ENCODE results near the gene PIP5K1C. TPM values are rescaled to one million over a fixed set of nuclear protein-coding genes. Genes with fewer than 3 reads are reported as not detected.

PIP5K1C gene
- total RNA-seq, 1 experiment from 2014 or later = 13.3 TPM

GRCh38 chr19:3695986-3696659, 4.1 kb downstream of the PIP5K1C start:
- no TSS peak for BruUV-seq (replicated peaks)
- DNase-seq (ENCODE audit: unreplicated experiment) = no peak
- ChIA-PET CTCF (interaction anchor here (0.6 to 1.0 kb wide), 2 partner anchors 9 to 391 kb away, joined by 3 to 5 read pairs; no protein-coding TSS in a partner anchor), POLR2A (interaction anchor here (0.6 kb wide), 1 partner anchor 29 kb away, joined by 3 read pairs; no protein-coding TSS in a partner anchor)
- no peaks in the 10 kb centered on the region for H3K9me3 Mint-ChIP-seq (ENCODE audit: unreplicated experiment)
- no peaks in the 10 kb centered on the region for H3K4me1 Mint-ChIP-seq (ENCODE audit: insufficient read depth, unreplicated experiment)
- TF ChIP-seq CTCF (IDR thresholded peaks at IDR 0.05; ENCODE audit: unreplicated experiment) = no peak
- H3K36me3 Mint-ChIP-seq (ENCODE audit: insufficient read depth, unreplicated experiment) = peaks cover 6% of the 10 kb centered on the region
- no peak overlapping the region for H3K4me3 Mint-ChIP-seq (ENCODE audit: unreplicated experiment)
- intact Hi-C loops (cut with micrococcal nuclease) = no loop called here
- no peaks in the 10 kb centered on the region for H3K27me3 Mint-ChIP-seq (ENCODE audit: insufficient read depth, unreplicated experiment)
- no peak overlapping the region for H3K27ac Mint-ChIP-seq (ENCODE audit: low read depth, unreplicated experiment)

GRCh38 chr19:3695124-3695733, 5.0 kb downstream of the PIP5K1C start:
- no peak for DNase-seq (ENCODE audit: unreplicated experiment)
- Mint-ChIP-seq H3K4me3 (ENCODE audit: unreplicated experiment) (no peak overlapping the region), H3K27me3 (ENCODE audit: insufficient read depth, unreplicated experiment) (no peaks in the 10 kb centered on the region), H3K36me3 (ENCODE audit: insufficient read depth, unreplicated experiment) (peaks cover 6% of the 10 kb centered on the region), H3K4me1 (ENCODE audit: insufficient read depth, unreplicated experiment) (no peaks in the 10 kb centered on the region), H3K27ac (ENCODE audit: low read depth, unreplicated experiment) (no peak overlapping the region), H3K9me3 (ENCODE audit: unreplicated experiment) (no peaks in the 10 kb centered on the region)
- intact Hi-C loops (cut with micrococcal nuclease) = no loop called here
- POLR2A ChIA-PET = interaction anchor here (0.6 kb wide), 1 partner anchor 30 kb away, joined by 3 read pairs; no protein-coding TSS in a partner anchor
- TF ChIP-seq CTCF (IDR thresholded peaks at IDR 0.05; ENCODE audit: unreplicated experiment) = no peak
- no TSS peak for BruUV-seq (replicated peaks)
- CTCF ChIA-PET = interaction anchor here (0.6 to 1.0 kb wide), 2 partner anchors 10 to 390 kb away, joined by 3 to 5 read pairs; no protein-coding TSS in a partner anchor

- Mint-ChIP-seq H3K4me3 (ENCODE audit: unreplicated experiment) (no peak overlapping the region), H3K36me3 (ENCODE audit: insufficient read depth, unreplicated experiment) (peaks cover 6% of the 10 kb centered on the region), H3K9me3 (ENCODE audit: unreplicated experiment) (no peaks in the 10 kb centered on the region), H3K27me3 (ENCODE audit: insufficient read depth, unreplicated experiment) (no peaks in the 10 kb centered on the region), H3K27ac (ENCODE audit: low read depth, unreplicated experiment) (no peak overlapping the region), H3K4me1 (ENCODE audit: insufficient read depth, unreplicated experiment) (no peaks in the 10 kb centered on the region)
- no peak for DNase-seq (ENCODE audit: unreplicated experiment)
- intact Hi-C loops (cut with micrococcal nuclease) = no loop called here
- ChIA-PET CTCF (no interaction called here), POLR2A (no interaction called here)
- BruUV-seq (replicated peaks) = no TSS peak
- no peak for TF ChIP-seq CTCF (IDR thresholded peaks at IDR 0.05; ENCODE audit: unreplicated experiment)
Observed at GRCh38 chr19:3694361-3695123, 5.7 kb downstream of the PIP5K1C start.

All from MCF 10A (cell line).